PC-9 (cell line): Measurements from ENCODE around the gene NGEF.

Experiments used
- EZH2 ChIP-seq: fragments of 200-600 bp; sonication (generic); IDR thresholded peaks from 2 replicates; pipeline ENCODE4 v1.8.0; 2017; ENCODE audit warnings: antibody characterized with exemption, low read depth
- TF ChIP-seq, protein P1 (sequence below): fragments of 200-600 bp; sonication (generic); conservative IDR thresholded peaks from 2 replicates; pipeline ENCODE4 v1.6.1; 2017; ENCODE audit warnings: mixed run types, antibody characterized with exemption, mild to moderate bottlenecking, moderate library complexity

DNA sequence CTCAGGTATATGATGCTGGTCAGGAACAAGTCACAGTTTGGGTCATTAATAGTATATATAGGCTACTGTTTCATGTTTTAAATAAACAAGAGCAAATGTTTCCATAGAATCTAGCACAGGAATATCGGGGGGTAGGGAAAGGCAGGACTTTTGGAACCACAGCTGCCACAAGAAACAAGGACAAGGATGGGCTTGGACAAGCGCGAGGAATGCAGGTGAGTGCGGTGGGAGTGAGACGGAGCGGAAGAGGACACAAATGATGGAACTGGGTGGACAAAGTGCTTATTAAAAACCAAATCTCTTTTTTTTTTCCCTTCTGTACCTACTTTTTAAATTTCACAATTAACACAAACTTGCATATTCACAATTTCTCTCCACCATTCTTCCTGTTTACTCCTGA lies 93.9 kb downstream of the NGEF start:
- TF ChIP-seq, protein P1, sequence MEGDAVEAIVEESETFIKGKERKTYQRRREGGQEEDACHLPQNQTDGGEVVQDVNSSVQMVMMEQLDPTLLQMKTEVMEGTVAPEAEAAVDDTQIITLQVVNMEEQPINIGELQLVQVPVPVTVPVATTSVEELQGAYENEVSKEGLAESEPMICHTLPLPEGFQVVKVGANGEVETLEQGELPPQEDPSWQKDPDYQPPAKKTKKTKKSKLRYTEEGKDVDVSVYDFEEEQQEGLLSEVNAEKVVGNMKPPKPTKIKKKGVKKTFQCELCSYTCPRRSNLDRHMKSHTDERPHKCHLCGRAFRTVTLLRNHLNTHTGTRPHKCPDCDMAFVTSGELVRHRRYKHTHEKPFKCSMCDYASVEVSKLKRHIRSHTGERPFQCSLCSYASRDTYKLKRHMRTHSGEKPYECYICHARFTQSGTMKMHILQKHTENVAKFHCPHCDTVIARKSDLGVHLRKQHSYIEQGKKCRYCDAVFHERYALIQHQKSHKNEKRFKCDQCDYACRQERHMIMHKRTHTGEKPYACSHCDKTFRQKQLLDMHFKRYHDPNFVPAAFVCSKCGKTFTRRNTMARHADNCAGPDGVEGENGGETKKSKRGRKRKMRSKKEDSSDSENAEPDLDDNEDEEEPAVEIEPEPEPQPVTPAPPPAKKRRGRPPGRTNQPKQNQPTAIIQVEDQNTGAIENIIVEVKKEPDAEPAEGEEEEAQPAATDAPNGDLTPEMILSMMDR, result no peak
- TF ChIP-seq EZH2, result no peak
